HG02798 (cell line): ENCODE measurements around the gene CTXND1.

Experiments used
- ATAC-seq: cut with Tn5 transposase; IDR thresholded peaks from one replicate; pipeline ENCODE4 v1.9.1; 2021; ENCODE audit warnings: mild to moderate bottlenecking; ENCODE audit not compliant: unreplicated experiment, poor library complexity

The CTXND1 gene

DNA sequence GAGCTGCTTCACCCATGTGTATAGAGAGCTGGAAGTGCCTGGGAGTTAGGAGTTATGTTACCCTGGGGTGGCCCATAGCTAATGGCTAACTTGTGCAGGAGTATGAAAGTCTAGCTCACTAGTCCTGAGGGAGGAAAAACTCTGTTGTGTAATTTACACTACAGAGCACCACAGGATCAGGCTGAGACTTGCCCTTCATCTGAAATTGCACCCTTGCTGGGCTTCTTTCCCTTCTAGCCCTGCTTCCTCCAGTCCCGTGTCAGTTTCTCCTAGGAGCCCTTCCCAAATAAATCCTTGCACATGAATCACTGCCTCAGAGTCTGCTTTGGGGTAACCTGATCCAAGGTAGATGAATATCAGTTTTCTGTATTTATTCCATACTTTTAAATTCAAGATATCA, 40.0 kb downstream of the CTXND1 start:
- ATAC-seq = no peak

DNA sequence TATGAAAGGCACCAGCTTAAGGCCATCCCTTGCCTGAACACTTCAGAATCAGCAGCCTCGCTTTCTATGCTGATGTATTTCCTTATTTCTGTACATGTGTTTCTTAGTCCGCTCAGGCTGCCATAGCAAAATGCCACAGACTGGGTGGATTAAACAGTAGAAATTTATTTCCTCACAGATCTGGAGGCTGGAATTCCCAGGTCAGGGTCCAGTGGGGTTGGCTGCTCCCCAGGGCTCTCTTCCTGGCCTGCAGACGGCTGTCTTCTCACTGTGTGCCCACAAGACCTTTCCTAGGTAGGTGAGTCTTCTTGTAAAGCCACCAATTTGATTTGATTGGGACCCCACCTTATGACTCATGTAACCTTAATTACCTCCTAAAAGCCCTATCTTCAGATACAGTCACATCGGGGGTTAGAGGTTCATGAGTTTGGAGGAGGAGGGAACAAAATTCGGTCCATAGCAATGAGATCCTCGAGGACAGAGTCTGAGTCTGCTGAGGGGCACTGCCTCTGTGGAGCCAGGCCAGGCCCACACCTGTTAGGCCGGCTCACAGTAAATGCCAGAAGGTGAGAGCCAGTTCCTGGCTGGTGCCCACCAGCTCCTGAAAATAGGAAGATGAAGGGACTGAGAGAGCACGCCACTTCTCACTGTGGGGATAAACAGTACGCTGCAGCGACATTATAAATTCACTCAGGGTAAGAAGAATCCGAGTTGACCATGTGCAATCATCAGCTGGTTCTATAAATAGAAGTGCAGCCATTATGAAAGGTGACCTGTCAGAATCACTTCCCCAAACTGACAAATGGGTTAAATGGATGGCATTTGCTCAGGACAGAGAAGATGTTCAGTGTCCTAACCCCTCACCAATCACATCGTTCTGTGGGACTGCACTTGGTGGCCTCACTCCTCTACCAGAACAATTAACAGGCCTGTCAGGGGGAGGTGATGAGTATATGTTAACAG, 41.1 kb downstream of the CTXND1 start:
- ATAC-seq = no peak

DNA sequence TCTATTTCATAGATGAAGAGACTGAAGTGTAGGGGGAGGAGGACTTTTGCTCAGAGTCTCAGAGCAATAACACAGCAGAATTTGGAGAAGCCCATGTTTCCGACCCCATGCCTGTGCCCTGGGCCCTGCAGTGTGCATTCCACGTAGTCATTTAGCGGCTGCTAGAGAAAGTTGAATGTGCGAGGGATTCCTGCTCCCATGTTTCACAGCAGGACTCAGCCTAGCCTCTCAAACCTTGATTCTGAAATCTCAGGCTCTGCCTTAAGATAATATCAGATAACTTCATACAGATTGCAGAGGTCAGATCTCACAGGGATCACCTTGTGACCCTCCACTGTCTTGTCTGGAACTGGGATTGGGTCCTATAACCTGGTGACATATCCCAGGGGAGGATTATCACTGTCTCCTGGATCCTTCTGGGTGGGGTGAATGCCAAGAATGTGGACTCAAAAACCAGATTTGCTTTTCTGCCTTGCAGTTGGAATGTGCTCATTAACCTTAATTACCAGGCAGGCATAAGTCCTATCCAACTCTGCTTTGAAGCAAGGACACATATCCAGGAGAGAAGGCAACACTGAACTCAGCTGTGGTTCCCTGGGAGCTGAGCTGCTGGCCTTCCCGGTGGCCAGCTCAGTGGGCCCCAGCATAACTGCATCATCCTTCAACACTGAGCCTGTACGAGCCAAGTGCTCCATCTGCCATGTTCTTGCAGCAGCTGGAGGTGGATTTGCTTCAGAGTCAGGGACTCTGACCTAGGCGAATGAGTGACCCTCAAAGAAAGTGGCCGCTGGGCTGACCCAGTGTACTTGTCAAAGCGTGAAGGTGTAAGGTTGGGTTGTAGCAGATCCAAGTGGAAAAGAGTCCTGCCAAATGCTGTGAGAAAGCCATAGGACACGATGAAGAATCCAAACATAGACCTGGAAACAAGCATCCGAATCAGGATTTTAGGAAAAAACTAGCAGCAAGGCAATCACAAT, 43.0 kb downstream of the CTXND1 start:
- ATAC-seq = no peak

DNA sequence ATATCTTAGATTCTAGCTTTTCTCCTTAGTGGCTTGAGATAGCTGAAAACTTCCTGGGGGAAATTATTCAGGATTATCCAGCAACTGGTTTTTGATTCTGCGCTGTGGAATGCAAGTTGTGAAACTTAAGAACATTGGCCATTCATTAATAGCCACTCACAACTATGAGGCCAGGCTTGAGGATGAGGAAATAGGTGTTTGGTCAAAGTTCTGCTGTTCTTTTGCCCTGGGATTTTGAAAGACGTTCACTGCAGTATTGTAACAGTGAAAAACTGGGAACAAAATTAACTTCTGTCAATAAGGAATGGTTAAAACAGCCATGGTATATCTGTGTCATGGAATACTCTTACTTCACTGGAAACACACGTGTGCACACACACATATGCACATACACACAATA, 44.1 kb downstream of the CTXND1 start:
- no peak for ATAC-seq

DNA sequence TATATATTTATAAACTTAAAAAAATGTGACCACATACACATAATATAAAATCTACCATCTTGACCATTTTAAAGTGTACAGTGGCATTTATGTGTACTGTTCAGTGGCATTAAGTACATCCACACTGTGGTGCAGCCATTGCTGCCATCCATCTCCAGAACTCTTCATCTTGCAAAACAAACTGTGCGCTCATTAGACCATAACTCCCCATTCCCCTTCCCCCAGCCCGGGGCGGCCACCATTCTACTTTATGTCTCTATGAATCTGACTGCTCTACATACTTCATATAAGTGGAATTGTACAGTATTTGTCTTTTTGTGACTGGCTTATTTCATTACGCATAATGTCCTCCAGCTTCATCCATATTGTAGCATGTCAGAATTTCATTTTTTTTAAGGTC, 47.8 kb downstream of the CTXND1 start:
- ATAC-seq = no peak

DNA sequence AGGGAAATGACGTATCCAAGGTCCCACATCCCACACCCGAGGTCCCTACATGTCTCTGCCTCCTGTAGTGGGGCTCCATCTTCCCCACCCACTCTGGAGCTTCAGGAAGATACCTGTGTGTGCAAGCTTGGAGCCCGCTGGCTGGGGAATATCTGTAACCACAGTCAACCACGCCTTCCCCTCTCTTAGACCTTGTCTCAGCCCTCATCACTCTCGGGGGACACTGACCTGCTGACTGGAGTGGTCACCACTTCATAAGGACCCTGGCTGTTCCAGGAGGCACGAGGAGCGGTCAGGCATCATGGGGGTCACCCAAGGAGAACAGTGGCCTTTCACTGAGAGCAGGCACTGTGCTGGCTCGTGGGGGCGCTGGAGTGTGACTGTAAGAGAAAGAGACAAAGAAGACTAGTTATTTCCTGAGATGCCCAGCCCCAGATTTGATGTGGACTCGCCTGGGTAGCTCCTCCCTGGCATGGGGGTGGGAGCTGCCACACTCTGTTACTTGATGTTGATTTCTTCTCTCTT, 48.6 kb downstream of the CTXND1 start:
- no peak for ATAC-seq

DNA sequence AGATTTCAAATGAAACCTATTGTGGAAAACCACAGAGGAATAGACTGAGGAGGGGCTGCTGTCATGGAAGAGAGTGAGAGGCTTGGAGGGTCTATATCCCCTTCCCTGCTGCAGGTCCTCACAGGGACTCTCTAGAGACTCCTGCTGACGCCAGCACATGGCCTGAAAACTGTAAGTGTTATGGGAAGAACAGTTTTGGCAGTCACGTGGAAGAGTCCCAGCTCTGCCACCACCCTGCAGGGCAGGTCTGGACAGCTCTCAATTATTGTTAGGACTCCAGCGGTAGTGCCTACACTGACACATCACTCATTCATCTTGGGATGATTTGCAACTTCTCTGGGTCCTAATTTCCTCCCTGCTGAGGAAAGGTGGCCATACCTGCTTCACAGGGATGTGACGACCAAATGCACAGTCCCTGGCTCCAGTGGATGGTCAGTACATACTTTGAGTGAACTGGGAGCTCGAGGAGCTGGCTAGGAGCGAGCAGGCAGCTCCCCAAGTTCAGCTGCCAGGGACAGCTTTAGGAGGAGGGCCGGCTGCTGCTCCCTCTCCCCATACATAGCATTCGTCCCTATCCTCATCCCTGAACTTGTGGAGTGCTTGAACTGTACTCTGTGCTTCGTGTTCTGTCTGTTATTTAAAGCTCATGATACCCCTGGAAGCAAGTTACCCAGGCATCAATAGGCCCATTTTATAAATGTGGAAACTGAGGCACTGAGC, 49.2 kb downstream of the CTXND1 start:
- no peak for ATAC-seq

DNA sequence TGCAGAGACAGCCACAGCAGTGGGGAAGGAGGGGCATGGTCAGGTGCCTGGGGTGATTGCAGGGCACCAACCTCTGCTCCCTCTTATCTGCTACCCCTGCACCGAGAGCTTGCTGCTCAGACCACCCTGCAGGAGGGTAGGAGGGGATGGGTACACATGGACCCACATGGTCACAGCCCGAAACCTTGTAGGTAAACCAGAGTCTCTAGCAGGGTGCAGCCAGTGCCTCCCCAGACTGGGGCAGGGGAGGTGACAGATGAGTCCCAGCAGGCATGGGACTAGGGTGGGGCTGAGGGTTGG, 50.0 kb downstream of the CTXND1 start:
- no peak for ATAC-seq

DNA sequence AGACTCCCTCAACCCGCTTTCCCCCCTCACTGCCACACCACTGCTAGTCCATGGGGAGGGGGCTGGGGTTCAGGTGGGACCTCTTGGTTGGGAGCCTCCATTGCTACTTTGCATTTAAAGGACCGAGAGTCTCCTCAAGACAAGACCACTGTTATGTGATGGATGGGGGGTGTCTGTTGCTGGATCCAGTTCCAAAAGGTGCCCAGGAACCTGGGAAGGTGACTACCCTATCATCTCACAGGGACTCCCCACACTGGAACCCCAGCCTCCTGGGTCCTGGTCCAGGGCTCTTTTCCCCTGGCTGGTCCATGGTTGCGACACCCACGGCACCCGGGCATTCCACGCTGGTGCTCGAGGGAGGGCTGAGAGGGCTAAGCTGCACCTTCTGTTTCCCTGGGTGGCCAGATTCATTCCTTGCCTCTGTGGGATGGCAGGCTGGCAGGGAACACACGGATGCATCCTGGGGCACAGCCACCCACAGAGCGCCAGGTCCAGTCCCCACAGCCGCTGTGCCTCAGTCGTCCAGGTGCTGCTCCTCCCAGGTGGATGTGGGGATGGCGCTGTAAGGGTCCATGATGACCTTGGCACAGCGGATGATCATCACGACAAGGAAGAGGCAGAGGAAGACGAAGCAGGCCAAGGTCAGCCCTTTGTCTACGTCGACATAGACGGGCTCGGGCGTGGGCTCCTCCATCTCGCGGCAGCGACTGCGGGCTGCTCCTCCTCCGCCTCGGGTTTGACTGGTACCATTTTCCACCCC, 50.6 kb downstream of the CTXND1 start:
- no peak for ATAC-seq

DNA sequence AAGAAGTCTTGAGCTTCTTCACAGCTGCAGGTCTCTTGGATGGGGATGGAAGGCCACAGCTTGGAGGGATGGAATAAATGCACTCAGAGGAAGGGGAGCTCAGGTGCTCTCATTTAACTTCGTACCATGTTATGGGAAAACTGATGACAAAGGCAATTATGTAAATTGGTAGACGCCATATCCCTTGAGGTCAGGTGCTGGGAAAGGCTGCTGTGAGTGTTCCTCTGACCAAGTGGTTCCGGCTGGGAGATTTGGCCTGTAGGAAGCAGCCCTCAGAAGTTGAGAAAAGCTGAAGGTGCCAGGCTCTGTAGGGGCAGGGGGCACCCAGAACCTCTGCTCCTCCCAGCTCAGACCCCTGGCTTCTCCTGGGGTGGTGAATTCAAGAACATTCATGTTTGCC, 52.1 kb downstream of the CTXND1 start:
- ATAC-seq = no peak

DNA sequence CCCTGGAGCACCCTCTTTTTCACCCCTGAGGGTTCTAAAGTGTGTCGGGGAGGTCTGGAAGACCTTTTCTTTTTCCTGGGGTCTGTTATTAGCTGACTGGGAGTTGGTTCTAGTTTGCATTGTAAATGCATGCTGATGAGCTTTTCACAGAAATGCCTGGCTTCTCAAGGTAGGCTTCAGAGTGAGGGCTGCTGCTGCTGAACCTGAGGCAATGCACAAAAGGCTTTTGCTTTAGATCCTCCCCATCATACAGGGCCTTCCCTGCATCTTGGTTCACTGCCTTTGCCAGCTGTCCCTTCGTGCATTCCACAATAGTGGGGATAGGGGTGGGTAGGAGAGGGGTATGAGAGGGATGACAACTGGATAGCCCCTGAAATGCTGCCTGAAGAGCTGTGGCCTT, 52.6 kb downstream of the CTXND1 start:
- no peak for ATAC-seq

DNA sequence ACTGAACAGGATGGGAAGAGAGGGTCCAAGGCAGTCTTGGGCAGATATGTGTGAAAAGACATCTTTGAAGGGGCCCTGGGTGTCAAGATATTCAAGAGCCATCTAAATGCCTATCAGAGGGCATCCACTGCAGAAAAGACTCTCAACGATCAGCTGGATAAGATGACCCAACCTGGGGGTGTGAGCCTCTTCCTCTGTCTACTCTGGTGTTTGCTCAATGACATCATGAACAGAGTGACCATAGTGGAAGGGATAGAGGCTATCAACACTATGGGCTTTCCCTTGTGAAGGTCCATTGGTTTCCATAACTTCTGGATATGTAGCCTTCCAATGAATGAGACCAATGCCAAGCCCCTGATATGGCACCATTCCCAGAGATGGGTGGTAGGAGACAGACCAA, 57.1 kb downstream of the CTXND1 start:
- no peak for ATAC-seq

DNA sequence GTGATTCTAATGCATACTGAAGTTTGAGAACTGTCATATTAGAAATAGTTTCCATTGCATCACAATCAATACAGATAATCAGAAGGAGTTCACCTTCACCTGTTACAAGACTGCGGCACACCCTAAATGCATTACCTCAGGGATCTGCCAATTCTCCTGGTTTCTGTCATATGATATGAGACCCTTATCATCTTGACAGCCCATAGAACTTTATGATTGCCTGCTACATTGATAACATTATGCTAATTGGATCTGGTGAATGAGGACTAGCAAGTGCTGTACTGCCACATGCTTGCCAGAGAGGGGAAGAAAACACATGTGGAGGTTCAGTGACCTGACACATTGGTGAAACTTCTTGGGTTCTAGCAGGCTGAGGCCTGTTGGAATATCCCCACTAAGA, 57.8 kb downstream of the CTXND1 start:
- ATAC-seq = no peak

DNA sequence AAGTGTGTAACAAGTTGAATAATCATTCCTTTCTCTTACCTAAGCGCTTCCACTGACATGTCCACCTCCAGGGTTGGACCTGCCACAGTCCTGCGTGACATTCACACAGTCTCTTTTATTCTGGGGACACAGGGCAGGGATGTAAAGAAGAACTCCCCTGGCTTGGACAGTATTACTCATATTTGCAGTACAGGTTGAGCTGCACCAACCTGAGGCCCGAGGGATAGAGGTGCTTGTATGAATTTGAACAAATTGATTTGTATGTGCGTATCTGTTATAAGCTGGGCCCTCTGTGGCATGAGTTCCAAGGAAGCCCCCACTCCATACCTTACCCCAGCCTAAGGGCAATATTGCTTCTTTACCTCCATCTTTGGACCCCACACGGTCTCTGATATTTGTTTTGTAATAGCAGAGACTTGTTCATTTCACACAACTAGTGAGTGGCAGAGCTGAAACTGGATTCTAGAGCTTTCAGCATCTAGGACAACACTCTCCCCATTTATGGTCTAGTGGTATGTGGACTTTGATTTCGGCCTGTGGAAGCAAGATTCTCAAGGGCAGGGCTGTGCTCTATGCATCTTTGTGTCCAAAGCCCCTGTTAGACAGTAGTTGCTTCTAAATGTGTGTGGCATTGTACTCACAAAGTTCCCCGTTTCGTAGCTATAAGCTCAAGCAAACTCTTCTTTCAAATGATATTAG, 60.0 kb downstream of the CTXND1 start:
- no peak for ATAC-seq

DNA sequence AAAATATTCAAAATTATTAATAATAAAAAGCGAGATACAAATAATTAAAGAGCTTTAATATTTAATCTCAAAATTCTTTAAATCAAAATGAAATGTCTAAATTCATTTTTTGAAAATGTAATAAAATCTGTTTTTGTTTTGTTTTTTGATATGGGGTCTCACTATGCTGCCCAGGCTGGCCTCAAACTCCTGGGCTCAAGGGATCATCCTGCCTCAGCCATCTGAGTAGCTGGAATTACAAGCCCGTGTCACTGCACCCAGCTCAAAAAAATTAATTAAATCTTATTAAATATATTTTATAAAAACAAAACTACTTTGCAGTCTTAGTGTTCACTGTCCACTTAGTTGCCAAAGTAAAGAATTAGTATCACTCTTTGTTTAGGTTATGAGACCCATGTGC, 60.8 kb downstream of the CTXND1 start:
- no peak for ATAC-seq

DNA sequence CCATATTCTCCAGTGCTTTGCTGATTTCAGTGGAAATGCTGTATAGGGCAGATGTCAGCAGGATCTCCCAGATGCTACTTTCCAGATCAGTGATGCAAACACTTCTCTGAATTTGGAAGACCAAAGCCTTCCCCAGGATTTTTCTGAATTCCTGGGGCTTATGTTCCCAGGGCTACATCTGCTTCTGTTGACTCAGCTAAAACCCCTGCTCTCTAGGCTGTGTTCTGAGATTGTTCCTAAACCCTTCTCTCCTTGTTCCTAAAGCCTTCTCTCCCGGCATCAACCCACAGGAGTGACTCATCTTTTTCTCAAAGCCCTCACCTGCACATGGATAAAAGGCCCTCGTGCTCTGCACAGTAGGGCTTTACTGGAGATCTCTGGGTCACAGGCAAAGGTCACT, 63.8 kb downstream of the CTXND1 start:
- ATAC-seq = no peak

DNA sequence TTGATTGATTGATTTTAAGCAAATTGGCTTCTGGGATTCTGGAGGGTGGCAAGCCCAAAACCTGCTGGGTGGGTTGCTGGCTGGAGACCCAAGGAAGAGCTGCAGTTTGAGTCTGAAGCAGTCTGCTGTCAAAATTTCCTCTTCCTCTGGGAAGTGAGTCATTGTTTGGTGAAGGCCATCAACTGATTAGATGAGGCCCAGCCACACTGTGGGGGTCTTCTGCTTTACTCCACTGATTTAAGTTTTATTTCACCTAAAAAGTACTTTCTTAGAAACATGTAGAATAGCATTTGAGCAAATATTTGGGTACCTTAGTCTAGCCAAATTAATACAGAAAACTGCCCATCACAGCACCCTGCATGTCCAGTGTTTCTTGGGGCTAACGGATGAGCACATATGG, 65.4 kb downstream of the CTXND1 start:
- ATAC-seq = no peak

DNA sequence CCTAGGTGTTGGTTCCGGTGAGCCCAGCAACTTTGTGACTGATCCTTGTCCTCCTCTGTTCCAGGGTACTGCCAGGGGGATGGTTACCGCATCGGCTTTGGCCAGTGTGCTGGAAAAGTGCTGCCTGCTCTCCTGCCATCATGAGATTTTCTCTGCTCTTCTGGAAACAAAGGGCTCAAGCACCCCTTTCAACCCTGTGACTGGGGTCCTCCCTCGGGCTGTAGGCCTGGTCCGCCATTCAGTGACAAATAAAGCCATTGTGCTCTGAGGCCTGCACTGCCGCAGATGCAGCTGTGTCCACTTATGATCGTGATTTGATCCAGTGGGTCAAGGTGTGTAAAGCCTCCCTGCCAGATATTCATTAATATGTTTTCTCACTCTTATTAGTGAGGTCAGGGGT, 65.9 kb downstream of the CTXND1 start:
- no peak for ATAC-seq

DNA sequence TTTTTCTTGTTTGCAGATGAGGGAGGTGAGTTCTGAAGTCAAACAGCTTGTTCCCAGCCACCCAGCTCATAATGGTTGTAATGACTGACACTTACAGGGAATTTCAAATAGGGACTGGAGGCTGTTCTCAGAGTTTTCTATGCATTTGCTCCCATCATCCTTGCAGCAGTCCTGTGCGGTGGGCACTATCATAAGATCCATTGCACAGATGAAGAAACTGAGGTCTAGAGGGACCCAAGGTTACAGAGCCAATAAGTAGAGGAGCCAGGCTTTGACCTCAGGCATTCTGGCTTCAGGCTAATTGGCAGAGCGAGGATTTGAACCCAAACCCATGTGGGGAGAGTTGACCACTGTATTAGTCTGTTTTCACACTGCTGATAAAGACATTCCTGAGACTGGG, 66.9 kb downstream of the CTXND1 start:
- no peak for ATAC-seq
